ENCODE measurements around the gene EXTL1. TPM values are rescaled to one million over a fixed set of nuclear protein-coding genes. Genes with fewer than 3 reads are reported as not detected.

Gene EXTL1
- total and polyA plus RNA-seq, 2 of the 4 experiments (the other 2 are of a cell fraction), result 0.90 to 5.2 TPM

DNA sequence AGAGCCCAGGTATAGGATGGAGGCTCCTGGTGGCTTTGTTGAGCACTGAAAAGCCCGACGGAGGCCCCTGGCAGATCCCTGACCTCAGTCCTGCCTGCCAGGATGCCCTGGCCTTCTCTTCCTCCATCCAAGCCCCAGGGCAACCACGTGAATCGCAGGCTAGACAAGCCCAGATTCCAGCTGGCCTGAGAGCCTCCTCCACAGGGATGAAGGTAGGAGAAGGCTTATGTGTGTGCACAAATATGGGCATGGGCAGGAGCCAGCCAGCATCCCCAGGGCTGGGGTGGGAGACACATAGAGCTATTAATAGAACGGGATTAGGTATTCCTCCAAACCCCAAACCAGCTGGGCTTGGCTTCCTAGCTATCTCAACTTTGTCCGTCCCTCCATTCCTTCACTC, 4.0 kb upstream of the EXTL1 start:
- no peaks in the 10 kb centered on the region for H3K27me3 ChIP-seq (ENCODE audit: control insufficient read depth, insufficient read depth, low read length)
- BruUV-seq (replicated peaks), result no TSS peak
- no CpG with 5 or more reads among the region's 6 CpGs for WGBS, 2 experiments (ENCODE audit: extremely low coverage in 2 of 2, insufficient read length in 1 of 2)
- H3K9me1 ChIP-seq (ENCODE audit: insufficient read depth, low read length), result peaks cover 10% of the 10 kb centered on the region
- H2AK9ac ChIP-seq (replicated peaks; ENCODE audit: low read depth, low read length, poor library complexity), result peak overlapping the region; percentile 73
- H4K5ac ChIP-seq (ENCODE audit: low read depth, low read length), result no peak overlapping the region
- H2AFZ ChIP-seq (replicated peaks; ENCODE audit: low read length, poor library complexity), result peak overlapping the region; percentile 74
- H2BK20ac ChIP-seq (ENCODE audit: low read depth, low read length), result peak overlapping the region; percentile 17; the same call in 1 of the 2 replicates
- H3K9me3 ChIP-seq (ENCODE audit: control insufficient read depth, insufficient read depth, low read length), result no peaks in the 10 kb centered on the region
- no peaks in the 10 kb centered on the region for H3K36me3 ChIP-seq (ENCODE audit: control insufficient read depth, insufficient read depth, low read length)
- no peak overlapping the region for H3K9ac ChIP-seq (ENCODE audit: low read depth, low read length)
- no peaks in the 10 kb centered on the region for H3K79me1 ChIP-seq (ENCODE audit: low read depth in 1 of 2, low read length in 2 of 2)
- peak overlapping the region in 1 of 2 experiments; percentile 62; a peak in 1 of 4 replicates for H4K8ac ChIP-seq (ENCODE audit: low read depth in 2 of 2, low read length in 2 of 2)
- TF ChIP-seq MXI1 (IDR thresholded peaks at IDR 0.05; ENCODE audit: borderline replicate concordance, low read depth, low read length) (no peak), NFE2L2 (IDR thresholded peaks at IDR 0.05; ENCODE audit: low read depth, low read length) (no peak), CTCF (conservative IDR thresholded peaks at IDR 0.05; ENCODE audit: low read depth, low read length) (no peak), SMC3 (IDR thresholded peaks at IDR 0.05; ENCODE audit: low read depth, low read length) (no peak), FOS (IDR thresholded peaks at IDR 0.05; ENCODE audit: low read depth, low read length) (no peak), MAZ (IDR thresholded peaks at IDR 0.05; ENCODE audit: borderline replicate concordance, low read depth, low read length) (no peak), RAD21 (IDR thresholded peaks at IDR 0.05; ENCODE audit: low read length) (no peak), MAFK (IDR thresholded peaks at IDR 0.05; ENCODE audit: low read depth, low read length) (no peak), CHD1 (IDR thresholded peaks at IDR 0.05; ENCODE audit: low read depth, low read length) (no peak), CEBPB (IDR thresholded peaks at IDR 0.05; ENCODE audit: low read depth, low read length) (no peak), RFX5 (IDR thresholded peaks at IDR 0.05; ENCODE audit: low read depth, low read length) (no peak), RCOR1 (IDR thresholded peaks at IDR 0.05; ENCODE audit: insufficient replicate concordance, low read length) (no peak), BHLHE40 (IDR thresholded peaks at IDR 0.05; ENCODE audit: low read depth, low read length) (no peak), ELK1 (IDR thresholded peaks at IDR 0.05; ENCODE audit: borderline replicate concordance, low read depth, low read length) (no peak), POLR2A (IDR thresholded peaks at IDR 0.05; ENCODE audit: low read depth, low read length) (no peak)
- TF ChIP-seq, protein P1, sequence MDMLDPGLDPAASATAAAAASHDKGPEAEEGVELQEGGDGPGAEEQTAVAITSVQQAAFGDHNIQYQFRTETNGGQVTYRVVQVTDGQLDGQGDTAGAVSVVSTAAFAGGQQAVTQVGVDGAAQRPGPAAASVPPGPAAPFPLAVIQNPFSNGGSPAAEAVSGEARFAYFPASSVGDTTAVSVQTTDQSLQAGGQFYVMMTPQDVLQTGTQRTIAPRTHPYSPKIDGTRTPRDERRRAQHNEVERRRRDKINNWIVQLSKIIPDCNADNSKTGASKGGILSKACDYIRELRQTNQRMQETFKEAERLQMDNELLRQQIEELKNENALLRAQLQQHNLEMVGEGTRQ (IDR thresholded peaks at IDR 0.05; ENCODE audit: low read depth, low read length), result no peak
- CTCF ChIA-PET, result interaction anchor here (0.5 to 1.8 kb wide), 3 partner anchors 20 to 122 kb away, joined by 3 to 5 read pairs (median 5); partner anchors contain the start of gene PAFAH2
- no peaks in the 10 kb centered on the region for H4K20me1 ChIP-seq (ENCODE audit: insufficient read depth, low read length)
- H2AK5ac ChIP-seq (ENCODE audit: low read depth, low read length), result peak overlapping the region; percentile 63
- H3K14ac ChIP-seq (replicated peaks; ENCODE audit: low read depth, low read length), result peak overlapping the region; percentile 58; the same call in 1 of the 2 replicates
- DNase-seq (peak; percentile 75), ATAC-seq (ENCODE audit: low read depth) (0 out of 2 replicates have a peak, but pooled peaks have one; percentile 3)
- no peak overlapping the region for H2BK15ac ChIP-seq (ENCODE audit: low read depth, low read length)
- dilution Hi-C loops (cut with HindIII; ENCODE audit: low sequenced_read_pairs, unreplicated experiment), result no loop called here
- POLR2A ChIA-PET (ENCODE audit: unreplicated experiment), result no interaction called here
- peak overlapping the region; percentile 60; the same call in 1 of the 2 replicates for H4K91ac ChIP-seq (ENCODE audit: insufficient read depth, low read depth, low read length)
- no peak overlapping the region for H3K18ac ChIP-seq (ENCODE audit: low read depth, low read length)
- no peak overlapping the region for H3K4me3 ChIP-seq (ENCODE audit: insufficient read depth, low read depth, low read length)
- H3K56ac ChIP-seq (ENCODE audit: extremely low read depth, insufficient read depth, low read length), result no peak overlapping the region
- no peak overlapping the region for H3K27ac ChIP-seq (ENCODE audit: insufficient read depth, low read length)
- H3K23ac ChIP-seq (ENCODE audit: low read depth, low read length), result no peak overlapping the region
- H3K4me1 ChIP-seq (ENCODE audit: control insufficient read depth, insufficient read depth, low read length), result peaks cover 30% of the 10 kb centered on the region
- no peak overlapping the region for H3K4me2 ChIP-seq (ENCODE audit: low read depth, low read length)
- in situ Hi-C loops (cut with MboI; ENCODE audit: low sequenced_read_pairs), result no loop called here
- peak overlapping the region; percentile 37 for H2BK5ac ChIP-seq (ENCODE audit: low read depth, low read length, poor library complexity, severe bottlenecking)
- peak overlapping the region; percentile 44; the same call in 1 of the 2 replicates for H2BK120ac ChIP-seq (ENCODE audit: low read depth, low read length)
- H3K4ac ChIP-seq (ENCODE audit: low read depth, low read length), result peak overlapping the region; percentile 71
- intact Hi-C loops (cut with micrococcal nuclease), result no loop called here

Measured in IMR-90 (cell line).